Activated CD8-positive, alpha-beta T cell treated with anti-CD3 and anti-CD28 coated beads for 36 hours (primary cell): Measurements from ENCODE around the gene ZCCHC24. TPM values are rescaled to one million over a fixed set of nuclear protein-coding genes. Genes with fewer than 3 reads are reported as not detected.
A peak's percentile ranks its signal among the peaks of the same experiment; 100 is the strongest.

Experiments
- ATAC-seq: fragments of 200-7000 bp; cut with Tn5 transposase; one replicate; pipeline ENCODE4 v1.10.0; 2021; ENCODE audit warnings: mild to moderate bottlenecking, moderate library complexity
- CTCF ChIA-PET: fragments of 350-600 bp; sonication (Branson Sonifier 250); formaldehyde crosslinking; loops from one replicate; lab custom pipeline; 2021; ENCODE audit warnings: antibody characterized with exemption; lab: Charles Lee
- POLR2A ChIA-PET: fragments of 350-600 bp; sonication (Branson Sonifier 250); formaldehyde crosslinking; loops from one replicate; lab custom pipeline; 2021; ENCODE audit warnings: antibody characterized with exemption; lab: Charles Lee
- DNase-seq: peaks from one replicate; pipeline ENCODE4 v3.0.0-alpha.2; 2020
- H3K27ac Mint-ChIP-seq: one replicate; pipeline ENCODE4 v1.8.0; 2021; ENCODE audit warnings: mild to moderate bottlenecking, mixed read lengths
- H3K27me3 Mint-ChIP-seq: one replicate; pipeline ENCODE4 v1.8.0; 2021; ENCODE audit warnings: mixed read lengths
- H3K36me3 Mint-ChIP-seq: one replicate; pipeline ENCODE4 v1.8.0; 2021; ENCODE audit warnings: low read depth, mixed read lengths
- H3K4me1 Mint-ChIP-seq: one replicate; pipeline ENCODE4 v1.8.0; 2021; ENCODE audit warnings: low read depth, mixed read lengths
- H3K4me3 Mint-ChIP-seq: one replicate; pipeline ENCODE4 v1.8.0; 2021; ENCODE audit warnings: mild to moderate bottlenecking, moderate library complexity, mixed read lengths
- H3K9me3 Mint-ChIP-seq: one replicate; pipeline ENCODE4 v1.8.0; 2021; ENCODE audit warnings: mixed read lengths
- intact Hi-C: fragments of 100-400 bp; cut with micrococcal nuclease; formaldehyde crosslinking; loops from one replicate; pipeline ENCODE4 v1.10.0; 2022
- total RNA-seq, 2 experiments: library from RNA; stranded (reverse); gene quantifications; one replicate each; pipeline ENCODE4 v1.2.3, GENCODE V29; 2021
- TF ChIP-seq, protein P1 (sequence below): fragments of 200-600 bp; IDR thresholded peaks from one replicate; pipeline ENCODE4 v1.8.0; 2022; ENCODE audit warnings: antibody characterized with exemption, mild to moderate bottlenecking

Gene ZCCHC24
- total RNA-seq, 2 experiments from 2014 or later: 1.0 to 1.7 TPM

DNA sequence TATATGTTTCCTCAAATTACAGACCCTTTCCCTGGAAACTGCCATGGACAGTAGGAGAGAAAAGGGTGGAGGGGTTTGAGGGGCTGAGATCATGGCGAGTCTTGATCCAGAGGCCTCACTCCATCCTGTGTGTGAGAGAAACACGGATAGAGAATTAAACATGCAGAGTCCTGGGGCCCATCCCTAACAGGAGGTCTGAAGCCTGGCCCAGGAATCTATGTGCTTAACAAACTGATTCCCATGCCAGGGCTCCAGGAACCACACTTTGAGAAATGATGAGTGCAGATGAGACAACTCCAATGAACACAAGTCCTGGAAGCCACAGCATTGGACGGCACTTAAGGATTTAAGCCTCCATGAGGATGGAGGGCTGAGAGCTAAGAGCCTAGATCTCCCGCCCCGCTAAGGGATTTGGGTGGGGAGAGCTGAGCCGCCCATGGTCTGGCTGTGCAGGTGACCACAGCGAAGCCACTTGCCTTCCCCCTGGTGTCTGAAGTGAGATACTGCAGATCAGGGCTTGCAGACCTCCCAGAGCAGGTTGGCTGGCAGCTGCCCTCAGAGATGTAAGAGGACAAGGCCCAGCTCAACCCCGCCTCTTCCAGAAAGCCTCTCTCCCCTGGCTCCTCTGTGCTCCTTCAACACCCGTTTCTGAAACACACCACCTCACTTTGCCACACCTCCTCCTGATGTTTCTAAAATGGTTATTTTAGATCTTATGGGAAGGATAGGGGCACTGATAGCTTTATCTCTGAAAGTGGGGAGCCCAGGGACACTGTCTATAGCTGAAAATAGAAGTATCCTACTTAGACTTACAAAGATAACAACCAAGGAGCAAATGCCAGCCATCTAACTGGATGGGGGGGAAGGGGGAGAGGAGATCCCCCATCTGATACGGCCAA lies 42.1 kb upstream of the ZCCHC24 start:
- DNase-seq: peak; percentile 48
- H3K9me3 Mint-ChIP-seq: no peaks in the 10 kb centered on the region

DNA sequence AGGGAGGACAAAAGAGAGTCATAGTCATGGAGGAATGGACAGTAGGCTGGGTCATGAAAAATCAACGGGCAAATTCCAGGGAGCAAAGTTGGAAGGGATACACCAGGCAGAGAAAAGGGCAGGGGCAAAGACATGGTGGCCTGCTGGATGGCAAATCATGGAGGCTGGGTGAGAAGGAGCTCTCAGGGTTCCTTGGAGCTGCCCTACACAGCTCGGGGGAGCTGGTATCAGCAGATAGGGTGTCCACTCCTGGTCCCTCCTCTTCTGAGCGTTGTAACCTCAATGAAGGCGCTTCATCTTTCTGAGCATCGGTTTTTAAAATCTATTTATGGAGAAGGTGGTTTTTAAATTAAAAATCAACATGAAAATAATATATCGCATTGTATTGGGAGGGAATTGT lies 39.1 kb upstream of the ZCCHC24 start:
- H3K9me3 Mint-ChIP-seq: no peaks in the 10 kb centered on the region
- H3K4me3 Mint-ChIP-seq: no peak overlapping the region
- ChIA-PET POLR2A (no interaction called here), CTCF (interaction anchor here (3.6 kb wide), 1 partner anchor 85 kb away, joined by 11 read pairs; no protein-coding TSS in a partner anchor)
- H3K27ac Mint-ChIP-seq: no peak overlapping the region
- ATAC-seq (no peak), DNase-seq (no peak)
- H3K36me3 Mint-ChIP-seq: no peaks in the 10 kb centered on the region
- no peaks in the 10 kb centered on the region for H3K27me3 Mint-ChIP-seq
- no peaks in the 10 kb centered on the region for H3K4me1 Mint-ChIP-seq
- intact Hi-C loops: no loop called here
- TF ChIP-seq, protein P1, sequence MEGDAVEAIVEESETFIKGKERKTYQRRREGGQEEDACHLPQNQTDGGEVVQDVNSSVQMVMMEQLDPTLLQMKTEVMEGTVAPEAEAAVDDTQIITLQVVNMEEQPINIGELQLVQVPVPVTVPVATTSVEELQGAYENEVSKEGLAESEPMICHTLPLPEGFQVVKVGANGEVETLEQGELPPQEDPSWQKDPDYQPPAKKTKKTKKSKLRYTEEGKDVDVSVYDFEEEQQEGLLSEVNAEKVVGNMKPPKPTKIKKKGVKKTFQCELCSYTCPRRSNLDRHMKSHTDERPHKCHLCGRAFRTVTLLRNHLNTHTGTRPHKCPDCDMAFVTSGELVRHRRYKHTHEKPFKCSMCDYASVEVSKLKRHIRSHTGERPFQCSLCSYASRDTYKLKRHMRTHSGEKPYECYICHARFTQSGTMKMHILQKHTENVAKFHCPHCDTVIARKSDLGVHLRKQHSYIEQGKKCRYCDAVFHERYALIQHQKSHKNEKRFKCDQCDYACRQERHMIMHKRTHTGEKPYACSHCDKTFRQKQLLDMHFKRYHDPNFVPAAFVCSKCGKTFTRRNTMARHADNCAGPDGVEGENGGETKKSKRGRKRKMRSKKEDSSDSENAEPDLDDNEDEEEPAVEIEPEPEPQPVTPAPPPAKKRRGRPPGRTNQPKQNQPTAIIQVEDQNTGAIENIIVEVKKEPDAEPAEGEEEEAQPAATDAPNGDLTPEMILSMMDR: no peak

More for the DNA sequence above, 42.1 kb upstream of the ZCCHC24 start:
- ChIA-PET CTCF (interaction anchor here (0.7 to 3.6 kb wide), 19 partner anchors 10 to 292 kb away, joined by 3 to 22 read pairs (median 5); no protein-coding TSS in a partner anchor), POLR2A (interaction anchor here (0.8 kb wide), 2 partner anchors 13 to 74 kb away, joined by 3 read pairs; no protein-coding TSS in a partner anchor)
- intact Hi-C loops: loop anchor here (5.0 kb wide), 1 partner anchor 105 kb away; no protein-coding TSS in a partner anchor
- Mint-ChIP-seq H3K27ac (no peak overlapping the region), H3K27me3 (no peaks in the 10 kb centered on the region), H3K36me3 (no peaks in the 10 kb centered on the region), H3K4me3 (no peak overlapping the region), H3K4me1 (no peaks in the 10 kb centered on the region)
- TF ChIP-seq, protein P1: peak; percentile 57
- ATAC-seq: peak; percentile 90

DNA sequence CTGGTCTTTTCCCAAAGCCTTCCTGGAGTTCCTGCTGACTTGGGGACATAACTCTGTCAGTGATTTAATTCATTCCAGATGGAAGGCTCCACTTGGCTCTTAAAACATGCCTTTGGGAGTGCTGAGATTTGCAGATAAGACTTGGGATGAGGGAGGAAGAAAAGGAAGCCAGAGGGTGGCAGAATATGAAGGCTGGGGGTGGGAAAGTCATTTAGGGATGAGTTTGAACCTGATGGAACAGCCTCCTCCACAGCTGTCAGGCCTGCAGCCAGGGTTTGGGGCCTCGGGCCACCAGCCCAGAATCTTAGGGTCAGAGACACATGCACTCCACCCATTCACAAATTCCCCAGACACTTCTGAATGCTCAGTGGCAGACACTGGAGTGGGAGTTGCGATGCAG lies 38.5 kb upstream of the ZCCHC24 start:
- CTCF ChIA-PET: interaction anchor here (3.6 kb wide), 1 partner anchor 84 kb away, joined by 11 read pairs; no protein-coding TSS in a partner anchor
- H3K4me1 Mint-ChIP-seq: no peaks in the 10 kb centered on the region
- POLR2A ChIA-PET: no interaction called here
- no peak overlapping the region for H3K27ac Mint-ChIP-seq
- no peaks in the 10 kb centered on the region for H3K36me3 Mint-ChIP-seq
- DNase-seq: no peak
- no peak for ATAC-seq
- TF ChIP-seq, protein P1: no peak
- H3K9me3 Mint-ChIP-seq: no peaks in the 10 kb centered on the region
- H3K4me3 Mint-ChIP-seq: no peak overlapping the region
- H3K27me3 Mint-ChIP-seq: no peaks in the 10 kb centered on the region
- intact Hi-C loops: no loop called here

DNA sequence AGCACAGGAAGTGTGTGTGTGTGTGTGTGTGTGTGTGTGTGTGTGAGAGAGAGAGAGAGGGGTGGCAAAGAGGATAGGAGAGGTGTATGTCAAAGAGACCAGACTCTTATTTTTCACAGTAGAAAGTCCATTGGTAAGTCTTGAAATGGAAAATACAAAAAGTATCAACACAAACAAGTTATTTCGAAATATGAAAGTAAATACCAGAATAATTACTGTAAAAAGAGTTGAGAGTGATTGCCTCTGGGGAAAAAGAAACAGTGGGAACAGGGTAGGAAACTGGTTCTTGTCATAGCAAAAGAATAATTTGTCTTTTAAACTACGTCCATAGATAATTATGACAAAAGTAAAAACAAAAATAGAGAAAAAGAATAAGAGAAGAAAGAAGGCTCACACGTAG lies 37.9 kb upstream of the ZCCHC24 start:
- intact Hi-C loops: no loop called here
- Mint-ChIP-seq H3K9me3 (no peaks in the 10 kb centered on the region), H3K4me3 (no peak overlapping the region), H3K4me1 (no peaks in the 10 kb centered on the region), H3K27me3 (no peaks in the 10 kb centered on the region), H3K36me3 (no peaks in the 10 kb centered on the region), H3K27ac (no peak overlapping the region)
- DNase-seq (no peak), ATAC-seq (no peak)
- TF ChIP-seq, protein P1: no peak
- POLR2A ChIA-PET: interaction anchor here (0.6 kb wide), 1 partner anchor 84 kb away, joined by 4 read pairs; no protein-coding TSS in a partner anchor
- CTCF ChIA-PET: interaction anchor here (3.6 kb wide), 1 partner anchor 15 kb away, joined by 24 read pairs; no protein-coding TSS in a partner anchor
